KMS-11 (cell line): Measurements from ENCODE around the gene GTF2I.
"Not testable (repeated sequence)": the region's sequence is repeated elsewhere in the genome, so short reads cannot be mapped to it uniquely, and the experiment has no call there.

Source experiments
- H2AFZ ChIP-seq: fragments of 200-600 bp; sonication (generic); 2 replicates; pipeline ENCODE4 v1.6.1; 2016; ENCODE audit warnings: antibody characterized with exemption, mixed run types, low read depth
- H3K27ac ChIP-seq: fragments of 200-600 bp; sonication (generic); 2 replicates; pipeline ENCODE4 v1.6.1; 2016; ENCODE audit warnings: mild to moderate bottlenecking, mixed run types
- H3K27me3 ChIP-seq: fragments of 200-600 bp; sonication (generic); 2 replicates; pipeline ENCODE4 v1.6.1; 2017; ENCODE audit warnings: mild to moderate bottlenecking, low read depth, mixed run types, moderate library complexity; ENCODE audit not compliant: insufficient read depth
- H3K36me3 ChIP-seq: fragments of 200-600 bp; sonication (generic); 2 replicates; pipeline ENCODE4 v1.6.1; 2017; ENCODE audit warnings: mild to moderate bottlenecking, mixed run types; ENCODE audit not compliant: insufficient read depth
- H3K4me1 ChIP-seq: fragments of 200-600 bp; sonication (generic); 2 replicates; pipeline ENCODE4 v1.6.1; 2016; ENCODE audit warnings: mild to moderate bottlenecking, low read depth, mixed run types; ENCODE audit not compliant: poor library complexity, severe bottlenecking
- H3K4me2 ChIP-seq: fragments of 200-600 bp; sonication (generic); 2 replicates; pipeline ENCODE4 v1.7.0; 2016; ENCODE audit warnings: mild to moderate bottlenecking, mixed run types
- H3K4me3 ChIP-seq: fragments of 200-600 bp; sonication (generic); IDR thresholded peaks from 2 replicates; pipeline ENCODE4 v1.6.1; 2017; ENCODE audit warnings: low read depth, low read length, mixed read lengths; ENCODE audit not compliant: insufficient read depth
- H3K79me2 ChIP-seq: fragments of 200-600 bp; sonication (generic); 2 replicates; pipeline ENCODE4 v1.6.1; 2016; ENCODE audit warnings: low read depth, mixed run types; ENCODE audit not compliant: insufficient read depth
- H3K9ac ChIP-seq: fragments of 200-600 bp; sonication (generic); 2 replicates; pipeline ENCODE4 v1.6.1; 2016; ENCODE audit warnings: mild to moderate bottlenecking, mixed run types
- H4K20me1 ChIP-seq: fragments of 200-600 bp; sonication (generic); 2 replicates; pipeline ENCODE4 v1.6.1; 2016; ENCODE audit warnings: mild to moderate bottlenecking, mixed run types; ENCODE audit not compliant: insufficient read depth
- TF ChIP-seq, protein P1 (sequence below): fragments of 200-600 bp; sonication (generic); conservative IDR thresholded peaks from 2 replicates; pipeline ENCODE4 v1.6.1; 2017; ENCODE audit warnings: low read depth, mild to moderate bottlenecking, antibody characterized with exemption, low read length, moderate library complexity, mixed read lengths

Gene GTF2I

DNA sequence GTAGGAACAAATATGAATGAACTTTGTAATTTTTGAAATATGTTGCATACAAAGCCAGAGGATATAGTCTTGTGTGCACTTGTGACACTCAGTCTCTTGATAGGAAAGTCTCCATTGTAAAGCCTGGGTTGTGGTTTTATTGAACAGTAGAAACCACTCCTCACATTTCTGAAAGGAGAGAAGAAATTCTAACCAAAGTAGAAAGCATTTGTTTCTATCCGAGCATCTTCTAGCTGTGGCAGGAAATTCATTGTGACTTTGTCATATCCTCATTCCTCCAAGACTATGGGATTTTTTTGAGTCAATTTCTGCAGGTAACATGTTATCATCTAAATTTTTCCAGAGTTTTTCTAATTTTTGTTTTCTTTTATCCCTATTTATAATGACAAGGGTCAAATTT lies 60.8 kb downstream of the GTF2I start:
- H2AFZ ChIP-seq, result no peak overlapping the region
- H3K4me1 ChIP-seq, result peaks cover 19% of the 10 kb centered on the region
- H4K20me1 ChIP-seq, result no peaks in the 10 kb centered on the region
- peaks cover 11% of the 10 kb centered on the region; the same call in 1 of the 2 replicates for H3K36me3 ChIP-seq
- no peak overlapping the region for H3K4me2 ChIP-seq
- H3K27ac ChIP-seq, result no peak overlapping the region
- H3K9ac ChIP-seq, result no peak overlapping the region
- TF ChIP-seq, protein P1, sequence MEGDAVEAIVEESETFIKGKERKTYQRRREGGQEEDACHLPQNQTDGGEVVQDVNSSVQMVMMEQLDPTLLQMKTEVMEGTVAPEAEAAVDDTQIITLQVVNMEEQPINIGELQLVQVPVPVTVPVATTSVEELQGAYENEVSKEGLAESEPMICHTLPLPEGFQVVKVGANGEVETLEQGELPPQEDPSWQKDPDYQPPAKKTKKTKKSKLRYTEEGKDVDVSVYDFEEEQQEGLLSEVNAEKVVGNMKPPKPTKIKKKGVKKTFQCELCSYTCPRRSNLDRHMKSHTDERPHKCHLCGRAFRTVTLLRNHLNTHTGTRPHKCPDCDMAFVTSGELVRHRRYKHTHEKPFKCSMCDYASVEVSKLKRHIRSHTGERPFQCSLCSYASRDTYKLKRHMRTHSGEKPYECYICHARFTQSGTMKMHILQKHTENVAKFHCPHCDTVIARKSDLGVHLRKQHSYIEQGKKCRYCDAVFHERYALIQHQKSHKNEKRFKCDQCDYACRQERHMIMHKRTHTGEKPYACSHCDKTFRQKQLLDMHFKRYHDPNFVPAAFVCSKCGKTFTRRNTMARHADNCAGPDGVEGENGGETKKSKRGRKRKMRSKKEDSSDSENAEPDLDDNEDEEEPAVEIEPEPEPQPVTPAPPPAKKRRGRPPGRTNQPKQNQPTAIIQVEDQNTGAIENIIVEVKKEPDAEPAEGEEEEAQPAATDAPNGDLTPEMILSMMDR, result no peak
- H3K27me3 ChIP-seq, result no peaks in the 10 kb centered on the region
- H3K79me2 ChIP-seq, result 0 out of 2 replicates have a peak, but pooled peaks cover 4% of the 10 kb centered on the region
- no peak overlapping the region for H3K4me3 ChIP-seq

DNA sequence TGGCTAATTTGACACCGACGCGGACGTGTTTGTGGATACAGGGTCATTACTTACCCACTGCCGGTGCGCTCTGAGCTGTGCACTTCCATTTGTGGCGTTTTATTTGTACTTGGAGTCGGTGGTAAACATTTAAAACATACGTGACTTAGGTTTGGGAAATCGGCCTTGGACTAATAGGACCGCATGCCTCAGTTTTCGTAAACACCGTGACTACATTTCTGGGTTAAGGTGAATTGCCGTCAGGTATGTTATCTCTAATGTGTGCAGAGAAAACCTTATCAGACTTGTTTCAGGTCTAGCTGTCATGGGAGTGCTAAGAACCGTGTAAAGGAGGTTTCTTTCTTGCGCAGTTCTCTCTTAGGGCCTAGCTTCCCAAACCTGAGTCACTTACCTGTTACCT lies 64.6 kb downstream of the GTF2I start:
- Histone ChIP-seq H3K9ac (no peak overlapping the region), H3K79me2 (no peaks in the 10 kb centered on the region), H3K27me3 (no peaks in the 10 kb centered on the region), H3K36me3 (no peaks in the 10 kb centered on the region; the same call in 1 of the 2 replicates), H3K4me3 (no peak overlapping the region), H3K27ac (no peak overlapping the region), H2AFZ (no peak overlapping the region), H3K4me2 (no peak overlapping the region), H4K20me1 (no peaks in the 10 kb centered on the region), H3K4me1 (peaks cover 14% of the 10 kb centered on the region)
- TF ChIP-seq, protein P1, result no peak

DNA sequence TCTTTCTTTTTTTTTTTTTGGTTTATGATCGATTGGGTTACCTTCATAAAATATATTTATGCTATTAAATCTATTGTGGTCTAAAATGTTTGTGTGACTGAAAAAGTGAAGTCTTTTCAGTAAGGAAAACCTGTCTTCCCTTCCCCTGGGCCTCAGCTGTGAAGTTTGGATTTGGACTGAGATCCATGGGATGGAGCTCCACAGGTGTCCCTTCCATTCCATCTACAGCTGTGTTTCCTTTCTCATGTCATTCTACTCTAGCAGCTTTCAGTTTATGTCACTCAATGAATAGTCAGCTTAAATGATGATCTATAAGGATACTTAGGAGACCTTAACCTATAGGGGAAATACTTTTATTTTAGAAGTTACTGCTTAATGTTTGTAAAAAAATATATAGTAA lies 68.3 kb downstream of the GTF2I start:
- Histone ChIP-seq H2AFZ (no peak overlapping the region), H3K4me2 (no peak overlapping the region), H3K9ac (no peak overlapping the region), H3K27me3 (no peaks in the 10 kb centered on the region), H3K79me2 (no peaks in the 10 kb centered on the region), H3K4me3 (no peak overlapping the region), H3K4me1 (no peaks in the 10 kb centered on the region), H4K20me1 (no peaks in the 10 kb centered on the region), H3K27ac (no peak overlapping the region), H3K36me3 (peaks cover 6% of the 10 kb centered on the region; the same call in 1 of the 2 replicates)
- TF ChIP-seq, protein P1, result no peak

DNA sequence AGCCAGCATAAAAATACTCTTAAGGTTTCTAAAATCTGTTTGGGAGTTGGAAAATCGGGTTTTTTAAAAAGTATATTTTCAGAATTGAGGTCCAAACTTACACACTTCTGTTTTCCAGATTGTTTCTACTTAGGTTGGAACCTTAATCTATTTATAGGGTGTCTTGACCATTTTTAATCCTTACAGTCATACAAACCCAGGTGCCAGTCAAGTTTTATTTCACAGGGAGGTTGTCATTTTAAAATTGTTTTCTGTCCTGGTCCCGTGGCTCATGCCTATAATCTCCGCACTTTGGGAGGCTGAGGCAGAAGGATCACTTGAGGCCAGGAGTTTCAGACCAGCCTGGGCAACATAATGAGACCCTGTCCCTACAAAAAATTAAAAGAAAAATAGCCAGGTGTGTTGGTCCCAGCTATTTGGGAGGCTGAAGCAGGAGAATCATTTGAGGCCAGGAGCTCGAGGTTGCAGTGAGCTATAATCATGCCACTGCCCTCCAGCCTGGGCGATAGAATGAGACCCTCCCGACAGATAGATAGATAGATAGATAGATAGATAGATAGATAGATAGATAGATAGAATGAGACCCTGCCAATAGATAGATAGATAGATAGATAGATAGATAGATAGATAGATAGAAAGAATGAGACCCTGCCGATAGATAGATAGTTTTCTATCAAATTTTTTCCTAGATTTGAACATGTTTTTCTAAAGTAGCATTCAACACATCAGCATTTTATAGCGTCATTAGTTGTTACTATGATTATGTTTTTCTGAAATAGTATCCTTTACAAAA lies 69.0 kb downstream of the GTF2I start:
- Histone ChIP-seq H3K4me3 (no peak overlapping the region), H3K27ac (no peak overlapping the region)

DNA sequence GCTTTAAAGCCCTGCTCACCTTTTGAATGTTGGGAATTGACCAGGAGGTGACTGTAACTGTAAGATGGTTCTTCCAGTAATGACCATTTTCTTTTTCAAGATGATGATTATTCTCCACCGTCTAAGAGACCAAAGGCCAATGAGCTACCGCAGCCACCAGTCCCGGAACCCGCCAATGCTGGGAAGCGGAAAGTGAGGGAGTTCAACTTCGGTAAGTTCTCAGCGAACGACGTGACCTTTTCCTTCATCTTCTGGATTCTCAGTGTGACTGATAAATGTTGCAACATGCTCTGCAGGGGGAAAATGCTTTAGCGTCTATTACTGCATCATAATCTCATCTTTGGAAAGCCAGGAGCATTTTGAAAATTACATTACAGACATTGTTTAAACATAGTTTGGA lies 71.2 kb downstream of the GTF2I start:
- H3K9ac ChIP-seq, H3K27ac ChIP-seq, H3K4me3 ChIP-seq, H4K20me1 ChIP-seq, H3K27me3 ChIP-seq, H3K4me1 ChIP-seq, H3K4me2 ChIP-seq, H3K79me2 ChIP-seq, H3K36me3 ChIP-seq, H2AFZ ChIP-seq: not testable (repeated sequence)

More for the DNA sequence above, 69.0 kb downstream of the GTF2I start:
- peaks cover 6% of the 10 kb centered on the region; the same call in 1 of the 2 replicates for H3K36me3 ChIP-seq
- no peaks in the 10 kb centered on the region for H3K27me3 ChIP-seq
- no peak overlapping the region for H2AFZ ChIP-seq
- H3K9ac ChIP-seq, result no peak overlapping the region
- TF ChIP-seq, protein P1, result no peak
- H3K4me1 ChIP-seq, result no peaks in the 10 kb centered on the region
- no peaks in the 10 kb centered on the region for H4K20me1 ChIP-seq
- no peak overlapping the region for H3K4me2 ChIP-seq
- no peaks in the 10 kb centered on the region for H3K79me2 ChIP-seq

DNA sequence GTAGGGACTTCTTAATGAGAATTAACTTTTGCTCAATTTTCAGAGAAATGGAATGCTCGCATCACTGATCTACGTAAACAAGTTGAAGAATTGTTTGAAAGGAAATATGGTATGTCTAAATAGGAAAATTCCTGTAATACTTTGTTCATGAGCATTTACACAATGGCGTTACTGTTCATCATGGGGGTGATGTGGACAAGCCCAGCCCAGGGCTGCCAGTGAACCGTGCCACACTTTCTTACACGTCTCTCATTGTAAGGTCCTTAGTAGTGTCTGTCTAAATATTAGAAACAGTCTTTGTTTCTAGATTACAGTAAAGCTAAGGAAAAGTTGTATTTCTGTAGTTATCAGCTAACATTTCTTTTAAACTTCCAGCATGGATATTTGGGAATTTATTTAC lies 72.7 kb downstream of the GTF2I start:
- not testable (repeated sequence) for H3K27me3 ChIP-seq, H3K9ac ChIP-seq, H3K79me2 ChIP-seq, H3K27ac ChIP-seq, H3K4me2 ChIP-seq, H4K20me1 ChIP-seq, H2AFZ ChIP-seq, H3K36me3 ChIP-seq, H3K4me3 ChIP-seq, H3K4me1 ChIP-seq
